NCI-H1436 (cell line): ENCODE data around the gene GBX1.

Source experiments
- DNase-seq: peaks from one replicate; lab custom pipeline; 2025; lab: John Stamatoyannopoulos, UW

GBX1 gene

DNA sequence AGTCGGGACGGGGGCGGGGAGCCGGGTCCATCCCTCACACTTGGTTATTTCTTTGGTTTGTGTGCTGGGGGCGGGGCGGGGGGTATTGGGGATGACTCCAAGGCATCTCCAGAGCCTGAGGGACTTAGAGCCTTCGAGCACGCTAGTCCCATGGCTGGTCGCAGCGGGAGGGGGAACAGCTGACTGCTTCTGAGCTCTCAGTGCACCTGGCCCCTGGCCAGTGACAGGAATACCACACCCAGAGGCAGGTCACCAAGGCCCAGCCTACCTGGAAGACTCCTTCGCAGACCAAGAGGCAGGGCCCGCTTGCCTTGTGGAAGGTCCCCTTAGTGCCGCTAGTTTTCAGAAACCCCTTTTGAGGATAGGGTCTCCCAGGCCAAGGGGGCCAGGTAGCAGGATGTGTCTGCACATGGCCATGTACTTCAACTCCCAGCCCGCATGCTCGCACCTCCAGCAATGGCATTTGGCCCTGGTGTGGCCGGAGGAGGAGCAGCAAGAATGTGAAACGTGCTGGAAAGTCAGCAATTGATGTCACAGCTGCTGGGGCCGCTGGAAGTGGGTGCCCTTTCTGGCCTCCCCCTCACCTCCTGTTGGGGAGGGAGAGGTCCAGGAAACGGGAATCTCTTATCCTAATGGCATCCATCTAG lies 40.9 kb downstream of the GBX1 start:
- DNase-seq = no peak

GRCh38 chr7:151125846-151126481 lies 41.5 kb downstream of the GBX1 start:
- peak; percentile 25 for DNase-seq

DNA sequence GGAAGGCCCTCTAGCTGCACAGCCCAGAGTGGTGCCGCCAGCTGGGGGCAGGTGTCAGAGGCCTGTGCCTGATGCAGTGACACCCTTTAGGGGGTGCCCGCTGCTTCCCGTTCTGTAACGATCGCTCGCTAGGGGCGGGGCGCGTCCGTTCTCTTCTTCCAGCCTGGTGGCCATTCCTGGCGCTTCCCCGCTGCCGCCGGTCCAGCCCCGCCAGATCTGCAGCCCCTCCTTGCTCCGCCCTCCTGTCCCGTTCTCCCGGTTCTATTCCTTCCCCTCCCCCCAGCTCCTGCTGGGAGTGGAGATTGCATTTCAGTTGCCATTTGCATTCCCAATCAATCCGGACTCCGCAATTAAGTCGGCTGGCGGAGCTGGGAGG lies 42.0 kb downstream of the GBX1 start:
- DNase-seq = peak; percentile 9

DNA sequence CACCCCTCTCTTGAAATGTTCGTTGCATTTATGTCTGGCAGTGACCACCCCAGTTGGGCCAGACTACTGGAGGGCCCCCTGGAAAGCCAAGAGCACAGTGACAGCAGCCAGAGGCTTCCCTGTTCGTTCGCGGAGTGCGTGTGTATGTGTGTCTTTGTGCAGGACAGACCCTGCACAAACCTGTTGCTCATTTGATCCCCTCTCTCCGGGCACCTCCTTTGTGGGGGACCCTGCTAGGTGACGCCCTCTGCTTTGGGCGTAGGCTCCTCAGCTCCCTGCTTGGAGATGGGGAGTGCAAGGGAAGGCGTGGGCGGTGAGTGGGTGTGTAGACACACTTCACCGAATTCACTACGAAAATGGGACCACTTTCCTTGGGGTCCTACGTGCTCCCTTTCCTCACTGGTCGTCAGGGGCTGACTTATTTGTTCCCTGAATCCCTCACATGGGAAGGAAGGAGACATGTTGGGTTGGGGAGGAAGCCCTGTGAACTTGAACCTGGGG lies 42.5 kb downstream of the GBX1 start:
- no peak for DNase-seq

GRCh38 chr7:151124481-151124880 lies 43.0 kb downstream of the GBX1 start:
- no peak for DNase-seq

GRCh38 chr7:151123822-151124464 lies 43.6 kb downstream of the GBX1 start:
- peak; percentile 66 for DNase-seq

GRCh38 chr7:151123158-151123821 lies 44.2 kb downstream of the GBX1 start:
- DNase-seq = no peak

GRCh38 chr7:151122796-151123157 lies 44.7 kb downstream of the GBX1 start:
- DNase-seq = no peak

- no peak for DNase-seq
These were observed 45.2 kb downstream of the GBX1 start for GRCh38 chr7:151122276-151122675.

- DNase-seq = no peak
These were observed 45.9 kb downstream of the GBX1 start for GRCh38 chr7:151121380-151122170.

- DNase-seq = no peak
These were observed 46.6 kb downstream of the GBX1 start for GRCh38 chr7:151120896-151121295.

GRCh38 chr7:151119902-151120301 lies 47.6 kb downstream of the GBX1 start:
- DNase-seq = no peak

DNA sequence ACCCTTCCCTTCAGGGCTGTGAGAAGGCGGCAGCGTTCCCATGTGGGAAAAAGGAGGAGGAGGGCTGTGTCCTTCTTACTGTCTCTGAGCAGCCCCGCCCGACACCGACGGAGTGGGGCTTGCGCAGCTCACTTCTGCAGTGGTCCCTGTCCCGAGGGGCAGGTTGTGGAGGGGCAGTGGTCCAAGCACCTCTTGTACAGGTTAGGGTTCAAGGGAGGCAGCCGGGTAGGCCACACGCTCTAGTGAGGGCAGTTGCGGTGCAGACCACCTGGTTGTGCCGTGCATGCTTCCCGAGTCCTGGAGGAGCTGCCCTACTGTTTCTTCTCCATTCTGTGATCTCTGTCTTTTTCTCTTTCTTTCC lies 48.5 kb downstream of the GBX1 start:
- no peak for DNase-seq

- no peak for DNase-seq
These were observed 49.1 kb downstream of the GBX1 start for GRCh38 chr7:151118108-151119054.

- DNase-seq = no peak
These were observed 49.9 kb downstream of the GBX1 start for GRCh38 chr7:151117565-151117964.

- DNase-seq = no peak
These were observed 50.7 kb downstream of the GBX1 start for GRCh38 chr7:151116603-151117440.

DNA sequence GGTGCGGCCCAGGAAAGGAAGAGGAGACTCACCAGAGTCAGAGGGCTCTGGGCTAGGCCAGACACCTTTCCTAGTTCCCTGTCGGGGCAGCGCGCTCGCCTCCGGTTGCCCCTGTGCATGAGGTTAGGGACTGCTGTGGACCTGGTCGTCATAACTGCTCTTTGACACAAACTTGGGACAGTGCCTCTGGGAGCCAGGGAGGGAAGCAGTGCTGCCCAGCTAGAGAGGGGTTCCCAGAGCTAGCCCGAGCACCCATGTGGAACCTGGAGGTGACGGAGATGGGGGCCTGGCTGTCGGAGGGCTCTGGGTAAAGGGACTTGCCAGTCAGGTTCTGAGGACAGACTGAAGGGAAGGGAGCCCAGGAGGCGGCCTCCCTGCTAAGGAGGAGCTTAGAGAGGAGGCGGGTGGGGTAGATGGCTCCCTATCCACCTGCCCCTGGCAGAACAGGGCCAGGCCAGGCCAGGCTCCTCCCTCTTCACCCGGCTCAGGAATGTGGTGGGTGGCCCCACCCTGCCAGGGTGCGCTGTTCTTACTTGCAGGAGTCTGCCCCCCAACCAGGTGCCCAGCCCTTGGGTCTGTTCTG lies 51.6 kb downstream of the GBX1 start:
- no peak for DNase-seq

DNA sequence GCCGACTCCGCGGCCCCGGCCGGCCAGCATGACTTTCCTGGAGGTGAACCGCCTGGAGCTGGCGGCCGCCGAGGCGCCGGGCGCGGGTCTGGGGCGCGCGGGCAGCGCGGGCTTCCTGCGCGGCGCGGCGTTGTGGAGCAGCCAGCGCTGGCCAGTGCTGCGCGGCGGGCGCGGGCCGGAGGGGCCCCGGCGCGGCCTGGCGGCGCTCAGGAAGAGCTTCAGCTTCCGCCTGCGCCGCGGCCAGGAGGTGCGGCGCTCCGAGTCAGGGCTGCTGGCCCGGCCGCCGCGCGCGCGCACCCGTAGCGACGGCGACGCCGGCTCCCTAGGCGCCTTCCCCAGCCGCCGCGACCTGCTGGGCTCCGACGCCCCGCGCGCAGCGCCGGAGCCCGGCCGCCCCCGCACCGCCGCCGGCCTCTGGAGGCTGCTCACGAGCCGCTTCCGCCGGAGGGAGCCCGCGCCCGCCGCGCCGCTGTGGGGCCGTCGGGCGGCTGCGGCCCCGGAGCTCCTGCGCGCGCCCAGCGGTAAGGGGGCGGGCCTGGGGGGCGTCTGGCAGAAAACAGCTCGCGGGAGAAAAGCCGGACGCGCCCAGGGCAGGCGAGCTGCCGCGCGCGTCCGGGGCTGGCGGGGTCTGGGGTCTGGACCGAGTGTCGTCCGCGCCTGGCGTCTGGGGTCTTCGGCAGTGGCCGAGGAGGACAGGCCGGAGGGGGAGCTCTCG lies 52.2 kb downstream of the GBX1 start:
- no peak for DNase-seq
